Right atrium auricular region (tissue), 2 donors: ENCODE data around the gene SULT1A1. TPM values are rescaled to one million over a fixed set of nuclear protein-coding genes. Genes with fewer than 3 reads are reported as not detected.
"Not testable (repeated sequence)": the region's sequence is repeated elsewhere in the genome, so short reads cannot be mapped to it uniquely, and the experiment has no call there.

ENCODE experiments used
- DNase-seq: peaks from one replicate; pipeline ENCODE4 v3.0.0-alpha.2; 2019; ENCODE audit warnings: low spot score
- H3K27ac ChIP-seq, 2 donors: fragments of 200-600 bp; sonication (generic); 1 replicate in 1 of 2; 2 replicates in 1 of 2; pipeline ENCODE4 v1.5.1; 2016 to 2019
- H3K27me3 ChIP-seq, 2 donors: fragments of 200-600 bp; sonication (generic); one replicate each; pipeline versions ENCODE4 v1.5.1 to v1.6.0; 2017 to 2019
- H3K36me3 ChIP-seq: fragments of 200-600 bp; sonication (generic); one replicate; pipeline ENCODE4 v1.5.1; 2016
- H3K4me1 ChIP-seq, 2 donors: fragments of 200-600 bp; sonication (generic); one replicate each; pipeline versions ENCODE4 v1.5.1 to v1.6.0; 2017 to 2019
- H3K4me3 ChIP-seq, 2 donors: fragments of 200-600 bp; sonication (generic); 1 replicate in 1 of 2; 2 replicates in 1 of 2; pipeline ENCODE4 v1.5.1; 2017 to 2019; ENCODE audit warnings: mild to moderate bottlenecking in 1 of 2, moderate library complexity in 1 of 2
- H3K9me3 ChIP-seq, 2 donors: fragments of 200-600 bp; sonication (generic); one replicate each; pipeline ENCODE4 v1.5.1; 2019
- total RNA-seq, 2 donors: library from RNA; depleted of rRNA; stranded (reverse); fragments of >200 nt; gene quantifications; one replicate each; pipeline ENCODE4 v1.1.0, GENCODE V29; 2016
- TF ChIP-seq, protein P1 (sequence below), 2 donors: fragments of 200-600 bp; sonication (generic); IDR thresholded peaks; one replicate each; pipeline ENCODE4 v1.5.1; 2019; ENCODE audit warnings: antibody characterized with exemption in 2 of 2

Gene SULT1A1
- total RNA-seq, 2 donors from 2014 or later = 37.9 to 38.1 TPM

DNA sequence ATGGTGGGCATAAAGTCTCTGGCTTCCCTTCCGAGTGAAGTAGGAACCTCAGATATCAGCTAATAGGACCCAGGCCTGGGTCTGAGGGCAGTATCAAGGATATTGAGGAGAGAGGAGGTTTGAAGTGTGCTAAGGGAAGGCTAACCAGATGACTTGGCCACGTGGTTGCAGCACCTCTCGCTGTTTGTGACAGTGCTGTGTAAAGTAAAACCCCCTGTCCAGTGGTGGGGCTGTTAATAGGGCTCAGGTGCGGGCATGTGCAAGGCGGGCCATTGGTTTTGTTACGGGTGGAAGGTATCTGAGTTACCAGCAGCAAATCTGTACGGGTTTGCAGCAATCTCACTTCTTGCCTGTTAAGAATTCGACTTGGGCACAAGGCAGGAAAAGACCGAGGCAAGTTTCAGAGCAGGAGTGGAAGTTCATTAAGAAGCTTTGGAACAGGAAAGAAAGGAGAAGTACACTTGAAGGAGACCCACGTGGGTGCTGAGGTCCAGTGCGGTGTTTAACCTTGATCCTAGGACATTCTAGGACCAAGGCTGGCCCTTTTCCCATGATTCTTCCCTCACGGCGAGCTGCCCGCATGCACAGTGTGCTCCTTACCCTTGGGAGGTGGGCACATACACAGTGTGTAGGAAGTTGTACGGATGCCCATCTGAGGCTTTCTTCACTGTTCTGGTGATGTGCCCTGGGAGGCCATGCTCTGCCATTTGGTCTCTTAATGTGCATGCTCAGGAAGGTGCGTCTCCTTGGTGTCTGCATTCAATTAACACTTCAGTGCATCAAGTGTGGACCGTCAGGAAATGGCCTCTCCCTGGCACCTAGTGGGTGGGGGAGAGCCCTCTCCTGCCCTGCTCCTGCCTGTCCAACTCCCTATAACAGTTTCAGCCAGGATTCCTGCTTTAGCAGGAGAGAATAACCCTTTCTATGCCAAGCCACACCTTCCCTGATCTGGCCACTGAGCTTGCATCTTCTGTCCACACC lies 35.8 kb downstream of the SULT1A1 start:
- Histone ChIP-seq H3K4me1 (peaks cover 0 to 29% of the 10 kb centered on the region in 2 donors), H3K4me3 (no peak overlapping the region), H3K36me3 (no peaks in the 10 kb centered on the region), H3K9me3 (no peaks in the 10 kb centered on the region), H3K27me3 (no peaks in the 10 kb centered on the region), H3K27ac (peak overlapping the region; percentile 80 to 85)
- TF ChIP-seq, protein P1, sequence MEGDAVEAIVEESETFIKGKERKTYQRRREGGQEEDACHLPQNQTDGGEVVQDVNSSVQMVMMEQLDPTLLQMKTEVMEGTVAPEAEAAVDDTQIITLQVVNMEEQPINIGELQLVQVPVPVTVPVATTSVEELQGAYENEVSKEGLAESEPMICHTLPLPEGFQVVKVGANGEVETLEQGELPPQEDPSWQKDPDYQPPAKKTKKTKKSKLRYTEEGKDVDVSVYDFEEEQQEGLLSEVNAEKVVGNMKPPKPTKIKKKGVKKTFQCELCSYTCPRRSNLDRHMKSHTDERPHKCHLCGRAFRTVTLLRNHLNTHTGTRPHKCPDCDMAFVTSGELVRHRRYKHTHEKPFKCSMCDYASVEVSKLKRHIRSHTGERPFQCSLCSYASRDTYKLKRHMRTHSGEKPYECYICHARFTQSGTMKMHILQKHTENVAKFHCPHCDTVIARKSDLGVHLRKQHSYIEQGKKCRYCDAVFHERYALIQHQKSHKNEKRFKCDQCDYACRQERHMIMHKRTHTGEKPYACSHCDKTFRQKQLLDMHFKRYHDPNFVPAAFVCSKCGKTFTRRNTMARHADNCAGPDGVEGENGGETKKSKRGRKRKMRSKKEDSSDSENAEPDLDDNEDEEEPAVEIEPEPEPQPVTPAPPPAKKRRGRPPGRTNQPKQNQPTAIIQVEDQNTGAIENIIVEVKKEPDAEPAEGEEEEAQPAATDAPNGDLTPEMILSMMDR (IDR thresholded peaks at IDR 0.05) = no peak
- no peak for DNase-seq

GRCh38 chr16:28572696-28573510 lies 36.9 kb downstream of the SULT1A1 start:
- TF ChIP-seq, protein P1 (IDR thresholded peaks at IDR 0.05) = no peak
- no peaks in the 10 kb centered on the region for H3K27me3 ChIP-seq
- peaks cover 0 to 29% of the 10 kb centered on the region in 2 donors for H3K4me1 ChIP-seq
- H3K4me3 ChIP-seq = no peak overlapping the region
- H3K9me3 ChIP-seq = no peaks in the 10 kb centered on the region
- peak; percentile 65 for DNase-seq
- H3K36me3 ChIP-seq = no peaks in the 10 kb centered on the region
- peak overlapping the region; percentile 80 to 85 for H3K27ac ChIP-seq

GRCh38 chr16:28569968-28570752 lies 39.7 kb downstream of the SULT1A1 start:
- H3K36me3 ChIP-seq = no peaks in the 10 kb centered on the region
- TF ChIP-seq, protein P1 (IDR thresholded peaks at IDR 0.05) = no peak
- no peak overlapping the region for H3K27ac ChIP-seq
- no peak overlapping the region for H3K4me3 ChIP-seq
- peaks cover 0 to 6% of the 10 kb centered on the region in 2 donors for H3K9me3 ChIP-seq
- H3K4me1 ChIP-seq = peaks cover 0 to 29% of the 10 kb centered on the region in 2 donors
- no peak for DNase-seq
- H3K27me3 ChIP-seq = no peaks in the 10 kb centered on the region

GRCh38 chr16:28569021-28569420 lies 40.8 kb downstream of the SULT1A1 start:
- no peak overlapping the region for H3K27ac ChIP-seq
- TF ChIP-seq, protein P1 (IDR thresholded peaks at IDR 0.05) = no peak
- no peak for DNase-seq
- H3K27me3 ChIP-seq = no peaks in the 10 kb centered on the region
- H3K36me3 ChIP-seq = no peaks in the 10 kb centered on the region
- H3K9me3 ChIP-seq = peaks cover 0 to 6% of the 10 kb centered on the region in 2 donors
- no peak overlapping the region for H3K4me3 ChIP-seq
- H3K4me1 ChIP-seq = peaks cover 0 to 23% of the 10 kb centered on the region in 2 donors

DNA sequence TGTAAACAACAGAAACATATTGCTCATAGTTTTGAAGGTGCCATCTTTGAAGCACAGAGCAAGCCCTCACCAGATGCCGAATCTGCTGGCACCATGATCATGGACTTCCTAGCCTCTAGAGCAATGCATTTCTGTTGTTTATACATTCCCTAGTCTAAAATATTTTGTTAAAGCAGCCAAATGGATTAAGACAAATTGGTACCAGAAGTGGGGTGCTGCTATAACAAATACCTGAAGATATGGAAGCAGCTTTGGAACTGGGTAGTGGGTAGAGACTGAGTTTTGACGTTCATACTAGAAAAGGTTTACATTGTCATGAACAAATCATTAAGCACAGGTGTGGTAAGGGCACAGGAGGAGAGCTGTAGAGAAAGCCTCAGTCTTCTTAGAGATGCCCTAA lies 42.6 kb downstream of the SULT1A1 start:
- Histone ChIP-seq H3K27ac (no peak overlapping the region), H3K27me3 (no peaks in the 10 kb centered on the region), H3K4me3 (no peak overlapping the region), H3K9me3 (peaks cover 0 to 6% of the 10 kb centered on the region in 2 donors), H3K36me3 (no peaks in the 10 kb centered on the region), H3K4me1 (peaks cover 0 to 9% of the 10 kb centered on the region in 2 donors)
- TF ChIP-seq, protein P1 (IDR thresholded peaks at IDR 0.05) = no peak
- no peak for DNase-seq

DNA sequence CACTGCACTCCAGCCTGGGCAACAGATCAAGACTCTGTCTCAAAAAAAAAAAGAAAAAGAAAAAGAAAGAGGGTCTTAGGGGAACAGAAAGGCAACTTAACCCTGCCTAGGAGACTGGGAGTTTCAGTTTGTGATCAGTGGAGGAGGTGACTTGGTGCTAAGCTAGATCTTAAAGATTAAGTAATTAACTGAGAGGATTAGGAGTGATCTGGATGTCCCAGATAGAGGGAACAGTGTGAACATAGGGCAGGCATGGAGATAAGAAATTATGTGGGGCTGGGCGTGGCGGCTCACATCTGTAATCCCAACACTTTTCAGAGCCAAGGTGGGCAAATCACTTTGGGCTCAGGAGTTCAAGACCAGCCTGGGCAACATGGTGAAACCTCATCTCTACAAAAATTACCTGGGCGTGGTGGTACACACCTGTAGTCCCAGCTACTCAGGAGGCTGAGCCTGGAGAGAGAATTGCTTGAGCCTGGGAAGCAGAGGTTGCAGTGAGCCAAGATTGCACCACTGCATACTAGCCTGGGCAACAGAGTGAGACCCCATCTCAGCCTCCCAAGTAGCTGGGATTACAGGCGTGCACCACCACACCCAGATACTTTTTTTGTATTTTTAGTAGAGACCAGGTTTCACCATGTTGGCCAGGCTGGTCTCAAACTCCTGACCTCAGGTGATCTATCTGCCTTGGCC lies 43.5 kb downstream of the SULT1A1 start:
- H3K4me3 ChIP-seq, H3K27ac ChIP-seq, H3K9me3 ChIP-seq, DNase-seq, H3K36me3 ChIP-seq, H3K27me3 ChIP-seq: not testable (repeated sequence)
- H3K4me1 ChIP-seq = peaks cover 0 to 12% of the 10 kb centered on the region in 2 donors
